Body of pancreas (tissue), 4 donors: ENCODE results near the gene NINL.

Experiments used
- CTCF ChIP-seq, 7 experiments: fragments of 450-650 bp in 4 of 7; fragments of 200-600 bp in 3 of 7; sonication (generic) in 3 of 7; IDR thresholded peaks; one replicate each; pipeline ENCODE4 v1.5.1; 2016 to 2019; ENCODE audit warnings: antibody characterized with exemption in 7 of 7
- POLR2A ChIP-seq, 3 donors: fragments of 450-650 bp; IDR thresholded peaks; one replicate each; pipeline ENCODE4 v1.6.1; 2016; ENCODE audit warnings: antibody characterized with exemption in 3 of 3, mild to moderate bottlenecking in 2 of 3

DNA sequence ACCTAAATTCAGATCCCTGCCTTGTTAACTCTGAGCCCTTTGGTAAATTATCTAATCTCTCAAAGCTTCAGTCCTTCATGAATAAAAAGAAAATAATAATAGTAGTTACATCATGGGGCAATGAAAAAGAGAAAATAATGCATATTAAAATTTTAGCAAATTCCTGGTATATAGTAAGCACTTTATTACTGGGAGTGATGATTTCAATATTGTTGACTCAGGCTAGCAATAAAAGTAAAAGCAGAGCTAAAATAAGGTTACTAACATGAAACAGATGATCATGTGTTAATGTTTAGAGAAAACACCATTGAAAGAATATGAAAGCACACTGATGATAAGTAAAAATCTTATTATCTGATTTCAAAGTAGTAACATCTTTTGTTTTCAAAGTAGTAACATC, 164.2 kb downstream of the NINL start:
- TF ChIP-seq CTCF (IDR thresholded peaks at IDR 0.05) (no peak), POLR2A (IDR thresholded peaks at IDR 0.05) (no peak)
